ENCODE results near the gene ATXN1.

The ATXN1 gene

DNA sequence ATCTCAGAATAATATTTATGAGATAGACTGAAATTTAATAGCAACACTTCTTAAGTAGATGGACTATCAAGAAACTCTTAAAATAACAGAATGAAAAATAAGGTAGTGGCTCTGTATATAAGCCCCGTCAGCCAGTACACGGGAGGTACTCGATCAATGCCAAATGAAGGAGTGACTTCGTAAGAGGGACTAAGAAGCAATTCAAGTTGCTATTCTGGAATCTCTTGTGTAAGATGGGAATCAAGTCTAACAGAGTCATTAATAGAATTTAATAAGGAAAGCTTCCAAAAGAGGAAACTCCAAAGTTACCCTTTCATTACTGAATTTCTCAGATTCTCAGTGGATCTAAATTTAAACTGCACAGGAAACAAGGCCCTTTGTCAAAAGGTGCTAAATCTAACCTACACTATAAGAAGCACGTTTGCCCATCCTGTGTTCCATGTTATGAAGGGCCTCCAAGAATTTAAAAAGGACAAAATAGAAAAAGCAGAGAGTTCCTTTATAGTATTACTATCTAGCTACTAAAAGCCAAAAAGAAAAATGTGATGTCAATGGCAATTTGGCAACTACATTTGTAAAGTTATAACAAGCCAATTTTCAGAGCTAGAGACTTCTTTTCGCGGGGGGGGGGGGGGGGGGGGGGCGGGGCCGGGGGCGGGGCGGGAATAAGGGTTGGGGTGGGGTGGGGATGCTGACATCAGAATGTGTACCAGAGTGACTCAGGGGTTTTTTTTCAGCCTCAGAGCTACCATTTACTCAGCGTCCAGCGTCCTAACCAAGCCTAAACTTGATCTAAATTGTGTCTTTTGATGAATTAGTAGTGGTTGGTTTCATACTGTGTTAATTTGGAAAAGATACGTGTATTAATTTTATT lies 322.3 kb downstream of the ATXN1 start:
- DNase-seq (ENCODE audit: low spot score) = no peak

DNA sequence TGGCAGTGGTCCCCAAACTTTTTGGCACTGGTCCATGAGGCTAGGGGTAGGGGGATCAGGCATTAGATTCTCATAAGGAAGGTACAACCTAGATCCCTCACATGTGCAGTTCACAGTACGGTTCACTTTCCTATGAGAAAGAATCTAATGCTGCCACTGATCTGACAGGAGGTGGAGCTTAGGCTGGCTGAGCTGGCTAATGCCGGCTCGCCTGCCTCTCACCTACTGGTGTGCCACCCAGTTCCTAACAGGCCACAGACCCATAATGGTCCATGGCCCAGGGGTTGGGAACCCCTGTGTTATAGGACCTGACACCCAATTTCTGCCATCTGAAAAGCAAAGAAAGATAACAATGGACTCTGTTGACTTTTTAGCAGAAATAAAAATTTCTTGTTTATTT lies 323.3 kb downstream of the ATXN1 start:
- no peak for DNase-seq (ENCODE audit: low spot score)

DNA sequence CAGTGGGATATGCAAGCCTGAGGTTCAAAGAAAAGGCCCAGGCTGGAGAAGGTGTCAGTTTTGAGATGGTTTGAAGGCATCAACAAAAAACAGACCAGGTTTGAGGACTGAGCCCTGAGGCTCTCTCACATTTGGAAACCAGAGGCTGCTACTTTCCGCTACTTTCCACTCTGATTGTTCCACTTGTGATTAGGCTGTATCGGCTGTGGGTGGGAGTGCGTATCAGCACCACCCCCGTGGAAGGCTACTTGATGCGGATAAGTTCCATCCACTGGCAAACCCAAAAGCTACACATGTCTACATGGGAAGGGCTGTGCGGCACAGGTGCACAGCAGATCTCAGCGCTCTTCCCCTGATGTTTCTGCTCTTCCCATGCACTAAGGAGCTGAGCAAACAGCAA lies 324.2 kb downstream of the ATXN1 start:
- no peak for DNase-seq (ENCODE audit: low spot score)

DNA sequence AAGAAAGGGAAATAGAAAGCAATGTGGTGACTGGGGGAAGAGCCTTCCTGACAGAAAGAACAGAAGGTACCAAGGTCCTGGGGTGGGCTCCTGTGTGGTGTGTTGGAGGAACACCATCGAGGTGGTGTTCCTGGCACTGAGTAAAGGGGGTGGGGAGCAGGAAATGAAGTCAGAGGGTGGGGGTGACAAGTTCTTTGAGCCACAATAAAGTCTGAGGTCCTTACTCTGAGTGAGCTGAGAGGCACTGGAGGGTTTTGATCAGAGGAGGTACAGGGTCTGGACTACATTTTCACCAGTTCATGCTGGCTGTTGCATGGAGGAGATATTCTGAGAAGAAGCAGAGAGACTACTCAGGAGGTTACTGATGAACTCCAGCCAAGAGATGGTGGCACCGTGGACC lies 324.7 kb downstream of the ATXN1 start:
- no peak for DNase-seq (ENCODE audit: low spot score)

DNA sequence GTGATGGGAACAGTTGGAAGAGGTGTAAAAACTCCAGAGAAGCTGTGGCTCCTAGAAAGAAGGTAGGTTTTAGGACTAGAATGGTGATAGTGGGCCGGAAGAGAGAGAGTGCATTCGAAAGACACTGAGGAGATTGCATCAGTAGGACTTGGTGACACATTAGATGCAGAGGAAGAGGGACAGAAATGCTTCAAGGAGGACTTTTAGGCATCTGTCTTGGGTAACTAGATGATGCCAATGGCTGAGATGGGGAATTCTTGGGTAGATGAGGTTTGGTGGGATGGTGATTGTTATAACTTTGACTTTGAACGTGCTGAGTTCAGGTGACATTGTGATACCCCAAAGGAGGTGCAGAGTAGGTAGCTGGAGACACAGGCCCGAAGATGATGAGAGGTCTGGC lies 326.4 kb downstream of the ATXN1 start:
- DNase-seq (ENCODE audit: low spot score) = no peak

DNA sequence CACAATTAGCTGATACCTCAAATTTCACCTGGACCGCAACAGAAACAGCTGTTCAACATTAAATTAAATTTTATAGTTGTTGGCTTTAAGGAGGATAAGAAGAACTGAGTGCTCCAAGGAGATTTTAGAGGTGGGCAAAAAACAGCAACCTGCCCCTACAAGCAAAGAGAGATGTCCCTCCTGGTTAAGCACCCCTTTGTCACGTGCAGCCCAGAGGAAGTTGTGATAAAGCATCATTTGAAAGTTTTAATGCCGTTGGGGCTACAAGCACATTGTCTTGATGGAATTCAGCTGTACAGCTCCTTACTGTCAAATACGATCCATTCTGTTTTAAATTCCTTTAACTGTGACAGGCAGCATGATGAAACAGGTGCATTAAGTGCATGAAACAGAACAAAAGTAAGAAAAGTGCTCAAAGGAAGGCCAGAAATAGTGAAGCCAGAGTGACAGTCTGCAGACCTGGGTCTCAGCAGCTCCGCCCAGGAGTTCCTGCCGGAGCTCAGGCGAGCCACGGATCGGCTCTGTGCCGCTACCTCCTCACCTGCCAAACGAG lies 327.8 kb downstream of the ATXN1 start:
- DNase-seq (ENCODE audit: low spot score) = no peak

DNA sequence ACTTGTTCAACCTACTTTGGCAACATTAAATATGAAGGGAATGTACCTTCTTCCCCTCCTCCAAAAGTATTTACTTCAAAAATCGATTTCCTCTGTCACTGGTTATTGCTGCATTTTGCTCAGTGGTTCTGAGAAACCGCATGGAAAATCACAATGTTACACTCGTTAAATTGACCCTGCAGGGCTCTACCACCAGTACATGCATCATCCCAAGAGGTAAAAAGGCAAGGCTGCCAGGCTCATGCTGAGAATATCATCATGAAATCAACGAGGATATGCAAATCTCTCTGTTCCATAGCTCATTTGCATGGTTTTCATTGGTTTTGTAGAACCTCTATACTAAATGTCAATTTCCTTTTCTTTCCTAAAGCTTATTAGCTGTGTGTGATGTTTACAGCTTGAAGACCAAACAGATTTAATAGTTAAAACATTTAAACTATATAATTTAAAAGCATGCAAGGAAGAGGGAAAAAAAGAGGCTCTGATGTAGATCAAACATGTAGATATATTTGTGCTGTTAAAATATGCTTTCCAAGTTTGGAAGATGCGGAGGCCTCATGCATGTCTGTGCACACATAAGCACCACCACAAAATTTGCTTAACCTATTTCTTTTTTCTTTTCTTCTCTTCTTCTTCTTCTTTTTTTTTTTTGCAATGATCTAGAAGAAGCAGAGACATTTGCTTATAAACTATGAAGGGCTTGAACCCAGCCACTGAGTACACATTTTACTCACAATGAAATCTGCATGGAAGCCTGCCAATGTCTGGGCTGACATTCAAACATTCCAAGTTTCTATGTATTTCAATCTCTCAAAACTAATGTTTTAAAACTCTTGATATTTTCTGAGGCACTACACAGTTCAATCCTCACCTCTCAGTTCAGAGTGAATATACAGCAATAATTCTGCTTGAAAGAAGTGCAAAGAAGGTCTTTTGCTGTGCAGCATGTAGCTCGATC lies 328.9 kb downstream of the ATXN1 start:
- no peak for DNase-seq (ENCODE audit: low spot score)

DNA sequence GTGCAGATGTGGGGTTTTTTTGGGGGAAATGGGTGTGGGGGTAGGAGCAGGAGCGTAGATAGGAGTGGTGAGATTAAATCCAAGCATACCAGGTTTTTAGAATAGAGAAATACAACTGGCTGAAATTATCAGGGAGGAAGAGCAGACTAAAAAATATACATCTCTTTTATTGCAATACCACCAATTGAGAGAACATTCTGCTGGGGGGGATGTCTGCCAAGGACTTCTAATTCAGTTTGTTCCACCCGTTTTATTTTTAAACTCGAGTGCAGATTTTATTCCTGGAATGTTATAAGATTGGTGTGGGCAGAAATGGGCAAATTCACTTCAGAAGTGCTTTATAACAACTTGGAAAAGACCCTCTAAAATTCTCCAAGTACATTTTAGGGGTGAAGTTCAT lies 330.2 kb downstream of the ATXN1 start:
- DNase-seq (ENCODE audit: low spot score) = no peak

DNA sequence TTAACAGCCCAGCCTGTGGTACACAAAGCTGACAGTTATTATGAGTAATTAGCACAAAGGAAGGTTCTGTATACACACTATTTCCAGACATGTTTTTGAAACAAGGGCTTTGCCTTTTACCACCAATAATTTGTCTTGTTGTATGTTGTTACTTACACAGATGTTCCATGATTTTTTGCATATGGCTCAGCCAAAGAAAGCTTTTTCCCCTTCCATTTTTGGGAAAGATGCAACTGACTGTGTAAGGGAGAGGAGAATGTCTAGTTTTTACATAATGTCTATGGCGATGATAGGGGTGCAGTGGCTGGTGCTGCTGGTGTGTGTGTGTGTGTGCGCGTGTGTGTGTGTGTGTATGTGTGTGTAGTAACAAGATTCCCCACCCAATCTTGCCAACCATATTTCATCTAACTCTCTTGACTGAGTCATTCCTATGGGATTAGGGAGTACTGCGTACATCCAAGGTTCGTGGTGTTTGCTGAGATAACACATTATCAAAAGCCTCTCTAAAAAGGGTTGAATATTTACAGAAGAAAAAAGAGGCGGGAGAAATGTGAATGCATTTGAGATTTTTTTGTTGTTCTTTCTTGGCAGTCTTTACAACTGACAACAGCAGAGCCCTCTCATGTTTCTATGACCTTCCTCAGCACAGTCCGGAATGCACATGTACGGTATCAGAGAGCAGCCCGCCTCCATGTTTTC lies 330.7 kb downstream of the ATXN1 start:
- DNase-seq (ENCODE audit: low spot score) = no peak

DNA sequence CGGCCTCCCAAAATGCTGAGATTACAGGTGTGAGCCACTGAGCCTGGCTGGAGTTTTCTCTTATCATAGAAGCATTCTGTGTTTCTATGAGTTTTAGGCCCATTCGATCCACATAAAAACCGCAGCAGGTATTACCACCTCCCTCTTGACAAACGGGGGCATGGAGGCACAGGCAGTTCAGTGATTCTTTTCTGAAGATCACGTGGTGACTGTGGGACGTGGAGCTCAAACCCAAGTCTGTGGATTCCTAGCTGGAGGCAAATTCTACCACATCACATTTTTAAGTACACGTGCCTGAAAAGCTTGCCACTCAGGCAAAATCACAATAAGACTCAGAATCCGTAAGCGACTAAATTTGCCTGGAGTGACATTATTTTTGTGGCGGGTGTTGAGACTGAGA lies 331.6 kb downstream of the ATXN1 start:
- no peak for DNase-seq (ENCODE audit: low spot score)

DNA sequence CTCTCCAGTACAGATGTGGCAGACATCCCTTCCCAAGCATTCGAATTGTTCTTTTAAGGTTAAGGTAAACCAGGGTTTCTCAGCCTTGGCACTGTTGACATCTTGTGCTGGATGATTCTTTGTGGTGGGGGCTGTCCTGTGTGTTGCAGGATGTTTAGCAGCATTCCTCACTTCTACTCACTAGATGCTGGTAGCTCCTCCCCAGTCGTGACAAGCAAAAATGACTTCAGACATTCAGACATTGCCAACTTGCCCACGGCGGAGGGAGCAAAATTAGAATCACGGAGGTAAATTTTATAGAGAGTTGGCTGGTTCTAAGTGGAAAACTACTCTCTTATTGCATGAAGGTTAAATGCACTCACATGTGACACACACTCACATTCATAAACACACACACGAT lies 334.1 kb downstream of the ATXN1 start:
- no peak for DNase-seq (ENCODE audit: low spot score)

DNA sequence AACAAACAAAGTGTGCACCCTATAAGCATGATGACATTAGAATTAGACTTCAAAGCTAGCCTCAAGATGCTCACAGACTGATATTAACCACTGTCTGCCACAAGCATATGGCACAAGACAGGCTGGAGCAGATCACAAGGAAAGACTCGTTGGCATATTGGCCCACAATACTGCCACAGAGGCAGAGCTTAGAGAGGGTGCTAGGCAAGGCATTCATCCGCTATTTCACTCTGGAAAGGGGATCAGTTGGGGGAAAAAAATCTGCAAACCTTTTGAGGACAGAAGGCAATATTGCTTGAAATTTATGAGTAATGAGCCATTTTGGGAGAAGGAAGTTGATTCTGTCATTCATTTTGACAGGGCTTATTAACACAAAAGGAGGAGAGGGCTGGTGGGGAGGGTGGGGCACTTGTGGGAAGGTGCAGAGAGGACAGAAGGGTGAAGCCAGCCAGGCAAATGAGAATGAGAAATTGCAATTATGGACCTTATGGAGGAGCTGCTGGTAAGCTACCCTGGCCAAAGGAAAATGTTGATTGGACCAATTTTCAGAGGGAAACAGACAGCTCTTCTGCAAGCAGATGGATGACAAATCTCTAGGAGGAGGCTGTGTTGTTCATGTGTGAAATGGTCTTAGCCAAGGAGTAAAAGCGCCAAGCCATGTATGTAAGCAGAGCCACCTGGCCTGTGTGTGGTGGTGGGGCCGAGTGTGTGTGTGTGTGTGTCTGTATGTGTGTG lies 335.2 kb downstream of the ATXN1 start:
- DNase-seq (ENCODE audit: low spot score) = no peak

DNA sequence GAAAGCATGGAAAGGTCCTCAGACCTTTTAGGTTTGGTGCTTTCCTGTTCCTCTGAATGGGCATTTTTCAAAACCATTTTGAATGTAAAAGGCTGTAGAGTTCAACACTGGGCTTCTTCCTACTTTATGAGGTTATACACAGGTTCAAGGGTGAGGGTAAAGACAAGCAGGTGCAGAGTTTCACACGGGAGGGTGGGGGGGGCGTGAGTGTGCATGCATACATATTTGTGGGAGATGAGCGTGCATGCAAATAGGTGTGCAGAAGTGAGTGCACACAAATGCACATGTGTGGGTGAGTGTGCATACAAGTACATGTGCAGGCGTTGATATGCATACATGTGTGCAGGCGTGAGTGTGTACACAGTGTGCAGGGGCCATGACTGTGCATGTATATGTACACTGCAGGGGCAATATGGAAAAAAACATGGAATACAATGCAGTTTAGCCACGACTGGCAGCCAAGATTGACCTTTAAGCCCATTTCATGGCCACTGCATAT lies 339.7 kb downstream of the ATXN1 start:
- no peak for DNase-seq (ENCODE audit: low spot score)

DNA sequence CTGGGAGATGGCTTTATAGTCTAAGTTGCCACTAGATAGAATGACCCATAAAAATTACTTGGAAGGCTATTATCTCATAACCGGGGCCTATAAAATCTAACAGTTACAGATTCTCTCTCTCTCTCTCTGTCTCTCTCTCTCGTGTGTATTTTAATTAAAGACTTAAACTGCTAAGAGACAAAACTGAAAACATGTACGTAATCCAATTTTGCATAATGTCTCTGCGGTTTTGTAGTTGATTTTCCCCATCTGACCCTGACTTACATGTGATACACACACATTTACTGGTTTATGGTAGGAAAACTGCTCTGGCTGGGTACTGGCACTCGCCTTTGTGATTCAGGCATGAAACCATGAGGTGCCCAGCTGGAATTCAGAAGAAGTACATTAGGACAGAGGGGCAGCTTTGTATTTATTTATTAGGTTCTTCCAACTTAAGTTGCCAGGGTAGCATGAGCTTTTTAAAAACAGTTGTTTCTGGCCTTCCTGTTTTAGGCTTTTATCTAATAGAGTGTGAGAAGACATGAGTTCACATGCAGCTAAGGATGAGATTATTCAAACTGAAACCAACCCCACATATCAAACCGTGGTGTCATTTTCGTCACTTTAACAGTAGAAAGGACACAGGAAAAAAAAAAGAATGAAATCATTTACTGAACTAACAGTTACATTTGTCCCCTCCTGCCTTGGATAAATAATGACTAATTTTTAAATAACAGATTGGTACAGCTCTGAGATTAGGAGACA lies 340.4 kb downstream of the ATXN1 start:
- no peak for DNase-seq (ENCODE audit: low spot score)

DNA sequence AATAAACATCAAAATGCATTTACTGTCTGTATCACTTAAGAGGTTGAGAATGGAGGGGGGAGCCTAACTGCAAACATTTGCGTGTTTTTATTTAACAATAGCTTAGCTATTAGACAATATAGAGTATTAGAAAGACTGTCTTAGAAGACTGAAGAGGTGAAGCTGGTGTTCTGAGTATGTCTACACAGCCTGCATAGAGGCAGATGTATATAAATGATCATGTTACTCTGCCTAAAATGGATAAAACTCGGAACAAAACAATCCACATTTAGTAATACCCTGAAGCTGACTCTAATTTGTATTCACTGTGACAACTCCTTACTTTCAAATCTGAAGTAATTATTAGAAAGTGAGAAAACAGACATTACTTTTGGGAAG lies 340.9 kb downstream of the ATXN1 start:
- DNase-seq (ENCODE audit: low spot score) = no peak

DNA sequence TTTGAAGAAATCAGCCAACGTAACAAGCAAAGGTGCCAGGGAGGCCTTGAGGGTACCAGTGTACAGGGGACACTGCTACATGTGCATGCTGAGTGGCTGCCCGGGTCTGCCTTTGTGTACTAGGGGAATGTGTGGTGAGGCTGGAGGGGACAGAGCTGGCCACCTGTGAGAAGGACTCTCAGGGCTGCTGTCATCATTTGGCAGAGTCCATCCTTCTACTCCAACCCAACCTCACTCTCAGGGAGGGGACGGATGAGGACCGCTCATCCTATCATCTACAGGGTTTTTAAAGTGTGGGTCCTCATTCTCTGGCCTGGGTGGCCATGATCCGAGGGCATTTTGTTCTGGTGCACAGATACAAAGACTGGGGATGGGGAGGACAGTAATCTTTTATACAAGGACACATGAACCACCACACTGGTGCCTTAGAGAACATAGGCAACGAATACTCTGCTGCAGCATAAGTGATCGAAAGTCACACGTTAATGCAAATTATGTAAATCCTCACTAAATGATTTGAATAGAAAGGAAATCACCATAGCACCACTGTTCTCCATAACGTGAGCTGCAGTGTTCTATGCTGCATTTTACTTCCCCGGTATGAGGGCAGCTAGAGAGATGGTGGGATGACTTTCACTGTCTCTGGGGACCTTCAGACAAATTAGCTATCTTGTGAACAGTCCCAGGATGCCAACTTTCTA lies 341.5 kb downstream of the ATXN1 start:
- DNase-seq (ENCODE audit: low spot score) = no peak

DNA sequence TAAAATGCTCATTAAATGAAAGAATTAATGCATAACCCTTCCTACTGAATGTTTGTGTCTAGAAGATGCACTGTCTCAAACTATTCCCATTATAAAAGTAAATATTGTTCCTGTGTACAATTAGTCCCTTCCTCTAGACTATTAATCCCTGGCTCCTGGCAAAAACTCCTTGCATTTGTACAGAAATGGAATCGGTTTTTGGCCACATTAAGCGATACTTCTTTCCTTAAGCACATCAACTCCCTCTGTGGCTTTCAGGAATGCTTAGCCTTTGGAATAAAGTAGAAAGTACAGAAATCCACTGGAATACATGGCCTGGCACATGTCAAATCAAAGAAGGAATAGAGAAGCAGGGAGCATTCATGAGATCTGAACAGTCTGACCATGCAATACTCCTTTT lies 343.1 kb downstream of the ATXN1 start:
- no peak for DNase-seq (ENCODE audit: low spot score)

DNA sequence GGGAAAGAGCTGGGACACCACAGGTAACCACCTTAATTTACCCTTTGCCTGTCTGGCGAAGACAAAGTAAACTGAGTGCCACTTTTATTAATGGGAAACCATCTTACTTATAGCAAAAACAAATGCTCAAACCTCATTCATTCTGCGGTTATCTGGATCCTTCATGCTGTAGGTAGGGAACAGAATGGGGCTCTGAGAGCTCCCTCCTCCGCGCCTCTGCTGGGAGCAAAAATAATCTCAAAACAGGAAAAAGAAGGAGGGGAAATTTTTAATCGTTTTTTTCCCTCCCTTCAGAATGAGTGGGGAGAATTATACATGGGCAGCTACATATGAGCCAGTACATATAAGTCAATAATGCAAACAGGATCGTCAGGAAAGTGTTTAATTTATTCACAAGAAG lies 345.6 kb downstream of the ATXN1 start:
- DNase-seq (ENCODE audit: low spot score) = no peak

DNA sequence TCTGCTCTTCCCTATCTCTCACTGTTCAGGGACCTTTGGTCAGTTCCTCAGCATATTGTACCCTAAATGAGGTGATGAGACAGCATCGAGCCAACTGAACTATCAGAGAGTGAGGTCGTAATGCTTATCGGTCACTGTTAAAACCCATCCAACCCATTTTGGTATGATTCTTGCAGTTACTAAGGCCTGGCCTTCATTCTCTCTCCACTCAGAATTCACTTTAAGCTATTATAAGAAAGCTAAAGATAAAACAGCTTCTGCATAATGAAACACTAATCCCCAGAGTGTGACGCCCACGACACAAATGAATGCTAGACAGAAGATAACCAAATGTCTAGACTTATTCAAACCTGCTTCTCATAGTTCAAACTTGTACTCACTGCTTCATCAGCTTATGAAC lies 347.1 kb downstream of the ATXN1 start:
- no peak for DNase-seq (ENCODE audit: low spot score)

DNA sequence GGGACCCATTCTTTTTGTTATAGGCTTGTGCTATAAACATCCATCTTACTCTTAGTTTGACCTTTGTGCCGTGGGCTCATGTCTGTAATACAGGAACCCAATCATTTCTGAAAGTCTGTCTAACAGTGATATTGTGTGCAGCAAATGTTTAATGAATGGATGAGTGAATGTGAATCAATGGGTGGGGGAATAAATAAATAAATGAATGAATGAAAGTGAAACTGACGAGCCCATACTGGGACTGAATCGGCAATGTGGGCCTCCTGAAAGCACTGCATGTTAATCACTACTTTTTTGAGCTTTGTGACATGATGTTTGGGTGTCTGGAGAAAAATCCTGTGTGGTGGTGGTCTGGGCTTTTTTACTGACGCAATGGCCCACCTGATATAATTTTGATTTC lies 347.9 kb downstream of the ATXN1 start:
- DNase-seq (ENCODE audit: low spot score) = no peak

Measured in Ammon's horn (tissue), 1 donor.